Smooth muscle cell of the brain vasculature (primary cell): Measurements from ENCODE around the gene TMC4.

ENCODE experiments used
- DNase-seq: peaks from one replicate; pipeline ENCODE4 v3.0.0-alpha.2; 2012; ENCODE audit warnings: low read depth, low spot score

The TMC4 gene

GRCh38 chr19:54154603-54155345 is 18.2 kb downstream of the TMC4 start:
- DNase-seq, result no peak

DNA sequence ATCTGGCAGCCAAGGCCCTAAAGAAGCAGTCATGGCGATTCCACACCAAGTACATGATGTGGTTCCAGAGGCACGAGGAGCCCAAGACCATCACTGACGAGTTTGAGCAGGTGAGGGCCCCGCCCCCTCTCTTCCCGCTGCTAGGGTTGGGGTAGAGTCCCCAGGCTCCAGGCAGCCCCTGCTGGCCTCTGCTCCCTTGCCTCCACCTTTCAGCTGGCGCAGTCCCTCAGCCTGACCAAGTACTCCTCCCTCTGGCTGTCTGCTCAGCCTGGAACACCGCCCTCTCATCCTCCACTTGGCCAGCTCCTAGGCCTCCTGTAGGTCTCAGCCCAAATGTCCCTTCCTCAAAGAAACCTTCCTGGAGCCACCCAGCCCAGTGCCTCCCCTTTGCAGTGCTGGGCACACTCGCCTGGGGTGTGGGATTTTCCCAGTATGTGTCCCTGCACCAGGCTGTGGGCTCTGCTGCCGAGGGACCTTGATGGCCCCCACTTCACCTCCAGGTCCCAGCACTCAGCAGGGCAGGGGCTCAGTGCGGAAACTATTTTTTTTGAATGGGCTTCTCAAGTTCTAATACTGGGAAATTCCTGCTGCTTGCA is 19.1 kb downstream of the TMC4 start:
- no peak for DNase-seq

DNA sequence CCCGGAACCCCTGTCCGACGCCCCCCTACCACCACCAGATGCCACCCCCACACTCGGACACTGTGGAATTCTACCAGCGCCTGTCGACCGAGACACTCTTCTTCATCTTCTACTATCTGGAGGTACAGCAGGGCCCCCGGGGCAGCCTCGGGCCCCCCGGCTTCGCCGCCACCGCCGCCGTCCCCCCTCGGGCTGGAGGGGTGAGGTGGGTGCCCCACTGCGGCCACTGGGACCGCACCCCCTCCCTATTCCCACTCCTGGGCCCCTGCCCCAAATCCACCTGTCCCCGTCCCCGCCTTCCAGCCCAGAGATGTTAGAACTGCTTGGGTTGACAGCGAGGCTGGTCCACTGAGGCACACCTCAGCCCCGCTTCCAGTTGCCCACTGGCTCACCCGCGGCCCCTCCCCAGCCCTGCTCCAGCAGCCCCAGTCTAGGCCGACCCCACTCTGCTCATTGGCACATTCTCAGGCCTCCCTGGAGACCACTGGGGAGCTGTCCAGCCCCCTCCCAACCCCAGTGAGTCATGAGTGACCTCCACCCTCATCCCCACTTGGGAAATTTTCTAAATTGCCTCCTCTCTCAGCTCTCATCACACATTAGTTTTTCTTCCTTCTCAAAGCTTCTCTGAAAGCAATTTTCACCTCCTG is 20.0 kb downstream of the TMC4 start:
- no peak for DNase-seq

DNA sequence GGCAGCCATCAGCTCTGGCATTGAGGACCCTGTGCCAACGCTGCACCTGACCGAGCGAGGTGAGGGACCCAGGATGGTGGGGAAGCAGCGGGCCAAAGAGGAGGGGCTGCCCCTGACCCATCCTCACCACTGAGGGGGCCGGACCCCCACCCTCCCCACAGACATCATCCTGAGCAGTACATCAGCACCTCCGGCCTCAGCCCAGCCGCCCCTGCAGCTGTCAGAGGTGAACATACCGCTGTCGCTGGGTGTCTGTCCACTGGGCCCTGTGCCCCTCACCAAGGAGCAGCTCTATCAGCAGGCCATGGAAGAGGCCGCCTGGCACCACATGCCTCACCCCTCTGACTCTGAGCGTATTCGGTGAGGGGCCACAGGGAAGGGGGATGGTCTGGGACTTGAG is 20.7 kb downstream of the TMC4 start:
- no peak for DNase-seq

GRCh38 chr19:54151362-54152035 is 21.5 kb downstream of the TMC4 start:
- DNase-seq, result no peak

- no peak for DNase-seq
Measured at GRCh38 chr19:54149021-54149812, 23.7 kb downstream of the TMC4 start.

DNA sequence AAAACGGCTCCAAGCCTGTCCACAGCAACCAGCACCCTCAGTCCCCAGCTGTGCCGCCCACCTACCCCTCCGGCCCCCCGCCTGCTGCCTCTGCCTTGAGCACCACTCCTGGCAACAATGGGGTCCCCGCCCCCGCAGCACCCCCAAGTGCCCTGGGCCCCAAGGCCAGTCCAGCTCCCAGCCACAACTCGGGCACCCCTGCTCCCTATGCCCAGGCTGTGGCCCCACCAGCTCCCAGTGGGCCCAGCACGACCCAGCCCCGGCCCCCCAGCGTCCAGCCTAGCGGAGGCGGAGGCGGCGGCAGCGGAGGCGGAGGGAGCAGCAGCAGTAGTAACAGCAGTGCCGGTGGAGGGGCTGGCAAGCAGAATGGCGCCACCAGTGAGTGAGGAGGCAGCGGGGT is 24.8 kb downstream of the TMC4 start:
- DNase-seq, result no peak

- DNase-seq, result no peak
Measured at GRCh38 chr19:54147676-54148075, 25.3 kb downstream of the TMC4 start.

- DNase-seq, result no peak
Measured at GRCh38 chr19:54145541-54146158, 27.3 kb downstream of the TMC4 start.

- DNase-seq, result no peak
Measured at GRCh38 chr19:54142166-54142780, 30.7 kb downstream of the TMC4 start.

DNA sequence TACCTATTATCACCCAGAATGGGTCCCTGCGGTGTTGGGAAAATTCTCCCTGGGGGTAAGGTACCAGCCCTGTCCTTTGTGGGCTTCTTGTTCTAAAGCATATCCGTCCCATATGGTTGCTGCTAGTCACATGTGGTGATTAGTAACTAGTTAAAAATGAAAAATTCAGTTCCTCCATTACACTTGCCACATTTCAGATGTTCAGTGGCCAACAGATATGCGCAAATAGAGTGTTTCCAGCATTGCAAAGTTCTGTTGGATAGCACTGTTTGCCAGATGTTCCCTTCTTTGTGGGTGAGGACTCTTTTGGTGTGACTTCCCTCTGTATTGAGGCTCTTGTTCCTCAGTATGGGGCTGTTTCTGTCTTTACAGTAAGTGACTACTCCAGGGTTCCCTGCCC is 31.6 kb downstream of the TMC4 start:
- no peak for DNase-seq

DNA sequence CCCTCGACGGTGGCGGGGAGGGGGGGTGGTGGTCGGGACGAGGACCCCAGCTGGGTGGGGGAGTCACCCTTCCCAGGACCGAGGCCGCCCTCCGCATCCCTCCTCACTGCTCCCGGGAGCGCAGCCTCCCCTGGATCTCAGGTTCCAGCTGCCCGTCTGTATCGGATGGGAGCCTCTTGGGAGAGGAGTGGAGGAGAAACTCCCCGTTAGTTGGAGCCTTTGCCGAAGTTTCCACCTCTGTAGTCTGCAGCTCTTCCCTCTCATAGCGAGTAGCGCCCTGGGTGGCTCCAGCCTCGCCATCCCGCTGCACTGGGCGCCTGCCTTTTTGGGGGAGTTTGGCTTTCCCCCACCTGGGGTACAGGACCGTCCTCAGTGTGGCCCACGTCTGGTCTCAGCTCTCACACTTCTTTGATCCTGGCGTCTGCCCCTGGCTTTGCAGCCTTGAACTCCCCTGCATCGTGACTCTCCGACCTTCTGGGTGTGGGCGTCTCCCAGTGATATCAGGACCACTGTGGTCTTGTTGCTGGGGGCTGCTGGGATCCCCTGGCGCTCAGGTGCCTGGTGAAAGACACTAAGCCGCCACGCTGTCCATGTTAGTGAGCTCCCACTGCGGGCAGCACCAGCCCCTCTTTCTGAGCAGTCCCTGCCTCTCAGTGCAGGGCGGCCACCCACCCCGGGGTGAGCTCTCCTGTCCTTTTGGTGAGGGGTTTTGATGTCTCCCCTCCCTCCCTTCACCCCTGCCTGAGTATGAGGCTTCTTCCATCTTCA is 34.3 kb downstream of the TMC4 start:
- DNase-seq, result no peak

DNA sequence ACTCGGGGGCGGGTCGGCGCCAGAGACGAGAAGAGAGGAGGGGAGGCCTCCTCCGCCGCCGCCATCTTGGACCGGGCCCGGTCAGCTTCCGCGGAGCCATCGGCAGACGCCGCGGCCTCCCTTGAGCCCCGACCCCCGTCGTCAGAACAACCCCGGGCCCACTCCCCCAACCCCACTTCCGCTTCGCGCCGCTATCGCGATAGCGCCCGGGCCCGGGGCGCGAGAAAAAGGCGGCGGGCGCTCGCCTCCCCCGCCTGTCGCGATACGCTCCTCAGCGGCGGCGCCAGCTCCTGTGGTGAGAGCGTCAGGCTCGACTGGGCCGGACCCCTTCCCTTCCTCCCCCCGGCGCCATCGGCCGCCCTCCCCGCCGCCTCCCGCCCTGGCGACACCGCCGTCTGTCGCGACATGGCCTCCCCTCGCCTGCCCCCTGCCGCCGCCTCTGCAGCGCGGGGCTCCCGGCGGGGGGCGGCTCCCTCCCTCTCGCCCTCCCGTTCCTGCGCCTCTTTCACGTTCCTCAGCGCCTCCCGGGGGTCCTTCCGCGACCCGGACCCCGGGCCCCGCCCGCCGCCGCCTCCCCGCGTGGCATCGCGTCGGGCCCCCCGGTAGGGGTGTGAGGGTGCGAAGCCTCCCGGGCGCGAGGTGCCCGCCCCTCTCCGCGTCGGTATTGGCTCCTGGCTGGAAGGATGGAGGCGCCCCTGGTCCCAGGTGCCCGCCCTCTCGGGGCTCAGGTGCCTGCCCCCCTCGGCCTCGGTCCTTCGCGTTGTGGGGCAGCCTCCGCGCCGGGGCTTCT is 35.1 kb downstream of the TMC4 start, which contains the start of gene CNOT3:
CNOT3 (plus strand) TSS at position 64 of the 790 bp plus-strand sequence. CDS start 5,217 bp downstream, outside the sequence.
- DNase-seq, result no peak

- DNase-seq, result peak; percentile 100
Measured at GRCh38 chr19:54136864-54137698, 35.9 kb downstream of the TMC4 start.

DNA sequence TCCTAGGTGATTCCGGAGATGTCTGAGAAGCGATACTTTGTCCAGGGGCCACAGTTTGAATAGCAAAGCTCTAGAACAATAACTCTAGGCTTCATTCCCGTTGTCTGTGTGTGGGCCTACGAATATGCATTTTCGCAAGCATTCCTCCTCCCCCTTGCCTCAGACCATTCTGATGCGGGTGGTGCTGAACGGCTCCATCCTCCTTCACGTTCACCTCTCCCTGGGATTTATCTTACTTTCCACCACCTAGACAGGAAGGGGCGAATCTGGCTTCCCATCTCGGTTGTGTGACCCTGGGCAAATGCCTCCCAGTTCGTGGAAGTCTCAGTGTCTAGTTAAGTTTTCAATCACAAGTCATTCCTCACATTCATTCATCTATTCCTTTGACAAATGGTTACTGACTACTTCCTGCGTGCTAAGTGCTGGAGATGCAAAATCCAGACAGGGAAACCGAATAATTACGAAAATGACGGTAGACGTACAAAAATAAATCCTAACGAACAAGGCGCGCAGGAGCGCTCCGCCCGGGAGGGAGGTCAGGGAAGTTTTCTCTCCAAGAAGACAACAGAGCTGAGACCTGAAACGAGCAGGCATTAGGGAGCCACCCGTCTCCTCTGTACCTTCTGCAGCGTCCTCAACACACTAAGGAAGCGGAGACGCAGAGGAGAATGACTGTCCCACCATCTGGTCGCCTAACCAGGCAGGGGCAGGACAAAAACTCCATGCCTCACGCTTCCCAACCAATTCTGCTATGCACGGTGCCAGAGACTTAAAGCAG is 36.7 kb downstream of the TMC4 start:
- DNase-seq, result no peak

GRCh38 chr19:54133957-54134590 is 38.9 kb downstream of the TMC4 start:
- no peak for DNase-seq
